Fibroblast of lung (primary cell): ENCODE results near the gene CD82. TPM values are rescaled to one million over a fixed set of nuclear protein-coding genes. Genes with fewer than 3 reads are reported as not detected.
A peak's percentile ranks its signal among the peaks of the same experiment; 100 is the strongest.

Experiments
- DNase-seq, 2 donors: peaks; one replicate each; pipeline versions ENCODE4 v3.0.0 to v3.0.0-alpha.2; 2010; ENCODE audit warnings: low read depth in 2 of 2
- H2AFZ ChIP-seq: 2 replicates; pipeline ENCODE4 v1.5.1; 2012; ENCODE audit warnings: low read length, control low read depth, inconsistent platforms
- H3K27ac ChIP-seq: 2 replicates; pipeline ENCODE4 v1.5.1; 2011; ENCODE audit warnings: low read length, control low read depth; ENCODE audit not compliant: insufficient read depth
- H3K27me3 ChIP-seq: 2 replicates; pipeline ENCODE4 v1.5.1; 2011; ENCODE audit warnings: mild to moderate bottlenecking, low read length; ENCODE audit not compliant: control insufficient read depth, insufficient read depth
- H3K36me3 ChIP-seq: 2 replicates; pipeline ENCODE4 v1.5.1; 2011; ENCODE audit warnings: low read length; ENCODE audit not compliant: control insufficient read depth, insufficient read depth
- H3K4me1 ChIP-seq: 2 replicates; pipeline ENCODE4 v1.5.1; 2011; ENCODE audit warnings: low read length; ENCODE audit not compliant: control insufficient read depth, insufficient read depth; ENCODE audit errors: extremely low read depth
- H3K4me2 ChIP-seq: 2 replicates; pipeline ENCODE4 v1.5.1; 2011; ENCODE audit warnings: low read length, control low read depth; ENCODE audit not compliant: insufficient read depth; ENCODE audit errors: extremely low read depth
- H3K4me3 ChIP-seq, 4 experiments: fragments of 200-600 bp in 1 of 4; sonication (generic) in 1 of 4; replicated peaks in 1 of 4; 2 replicates each; pipeline ENCODE4 v1.5.1; 2011 to 2016; ENCODE audit warnings: low read length in 4 of 4, low read depth in 3 of 4, mild to moderate bottlenecking in 3 of 4, control low read depth in 2 of 4, inconsistent platforms in 1 of 4, mixed read lengths in 1 of 4; ENCODE audit not compliant: insufficient read depth in 1 of 4; ENCODE audit errors: control extremely low read depth in 1 of 4
- H3K79me2 ChIP-seq: 2 replicates; pipeline ENCODE4 v1.5.1; 2012; ENCODE audit warnings: mild to moderate bottlenecking, low read length, inconsistent platforms; ENCODE audit not compliant: control insufficient read depth, insufficient read depth
- H3K9ac ChIP-seq: 2 replicates; pipeline ENCODE4 v1.5.1; 2011; ENCODE audit warnings: mild to moderate bottlenecking, low read length, control low read depth; ENCODE audit not compliant: insufficient read depth
- H3K9me3 ChIP-seq: 2 replicates; pipeline ENCODE4 v1.5.1; 2012; ENCODE audit warnings: low read depth, low read length; ENCODE audit not compliant: control insufficient read depth, insufficient read depth
- H4K20me1 ChIP-seq: 2 replicates; pipeline ENCODE4 v1.5.1; 2011; ENCODE audit warnings: low read length; ENCODE audit not compliant: control insufficient read depth, insufficient read depth; ENCODE audit errors: extremely low read depth
- EZH2 ChIP-seq: IDR thresholded peaks from 2 replicates; pipeline ENCODE4 v1.5.1; 2012; ENCODE audit warnings: low read length, control low read depth, mild to moderate bottlenecking; ENCODE audit errors: missing control alignments
- polyA plus RNA-seq, 2 donors: library from polyadenylated mRNA; depleted of rRNA in 1 of 2; stranded (reverse) in 1 of 2; unstranded in 1 of 2; fragments of >200 nt; gene quantifications; 2 replicates each; pipeline ENCODE4 v1.2.1, GENCODE V29; 2011 to 2012; ENCODE audit warnings: missing spikeins in 1 of 2
- total RNA-seq: library from RNA; depleted of rRNA; stranded (reverse); fragments of >200 nt; gene quantifications from 2 replicates; pipeline ENCODE4 v1.2.1, GENCODE V29; 2014
- TF ChIP-seq, protein P1 (sequence below), 2 donors: IDR thresholded peaks in 1 of 2; conservative IDR thresholded peaks in 1 of 2; 1 replicate in 1 of 2; 2 replicates in 1 of 2; pipeline ENCODE4 v1.5.1; 2011 to 2012; ENCODE audit warnings: low read length in 2 of 2, control low read depth in 1 of 2, inconsistent platforms in 1 of 2, low read depth in 1 of 2, mild to moderate bottlenecking in 1 of 2

CD82 gene
- total and polyA plus RNA-seq, 2 donors (not counting 1 experiment from before 2014, with no cell fraction given): 54.2 to 114 TPM

DNA sequence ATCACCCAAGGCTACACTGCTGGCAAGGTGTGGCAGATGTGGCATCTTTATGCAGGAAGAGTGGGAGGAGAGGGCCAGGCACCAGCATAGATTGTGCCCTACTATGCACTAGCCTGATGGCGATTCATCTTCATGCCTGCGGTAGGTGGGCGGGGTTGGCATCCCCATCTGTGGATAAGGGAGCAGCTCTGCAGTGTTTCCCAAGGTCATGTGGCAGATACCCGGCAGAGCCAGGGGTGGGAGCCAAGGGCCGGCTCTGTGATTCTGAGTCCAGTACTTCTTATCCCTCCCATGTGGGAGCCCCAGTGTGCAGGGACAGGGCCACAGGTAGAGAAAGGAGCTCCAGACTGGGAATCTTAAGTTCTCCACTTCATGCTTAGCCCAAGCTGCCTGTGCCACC, 20.0 kb downstream of the CD82 start:
- no peak overlapping the region for H3K4me3 ChIP-seq
- no peak overlapping the region for H3K4me2 ChIP-seq
- DNase-seq: no peak
- H4K20me1 ChIP-seq: peaks cover 2% of the 10 kb centered on the region
- H2AFZ ChIP-seq: no peak overlapping the region
- no peak overlapping the region for H3K9ac ChIP-seq
- H3K79me2 ChIP-seq: no peaks in the 10 kb centered on the region
- peaks cover 8% of the 10 kb centered on the region for H3K4me1 ChIP-seq
- no peak for TF ChIP-seq EZH2
- TF ChIP-seq, protein P1, sequence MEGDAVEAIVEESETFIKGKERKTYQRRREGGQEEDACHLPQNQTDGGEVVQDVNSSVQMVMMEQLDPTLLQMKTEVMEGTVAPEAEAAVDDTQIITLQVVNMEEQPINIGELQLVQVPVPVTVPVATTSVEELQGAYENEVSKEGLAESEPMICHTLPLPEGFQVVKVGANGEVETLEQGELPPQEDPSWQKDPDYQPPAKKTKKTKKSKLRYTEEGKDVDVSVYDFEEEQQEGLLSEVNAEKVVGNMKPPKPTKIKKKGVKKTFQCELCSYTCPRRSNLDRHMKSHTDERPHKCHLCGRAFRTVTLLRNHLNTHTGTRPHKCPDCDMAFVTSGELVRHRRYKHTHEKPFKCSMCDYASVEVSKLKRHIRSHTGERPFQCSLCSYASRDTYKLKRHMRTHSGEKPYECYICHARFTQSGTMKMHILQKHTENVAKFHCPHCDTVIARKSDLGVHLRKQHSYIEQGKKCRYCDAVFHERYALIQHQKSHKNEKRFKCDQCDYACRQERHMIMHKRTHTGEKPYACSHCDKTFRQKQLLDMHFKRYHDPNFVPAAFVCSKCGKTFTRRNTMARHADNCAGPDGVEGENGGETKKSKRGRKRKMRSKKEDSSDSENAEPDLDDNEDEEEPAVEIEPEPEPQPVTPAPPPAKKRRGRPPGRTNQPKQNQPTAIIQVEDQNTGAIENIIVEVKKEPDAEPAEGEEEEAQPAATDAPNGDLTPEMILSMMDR (conservative IDR thresholded peaks at IDR 0.05 in 1 of 2, IDR thresholded peaks at IDR 0.05 in 1 of 2; ENCODE audit: low read depth in 1 of 2, low read length in 2 of 2): no peak
- H3K27me3 ChIP-seq: no peaks in the 10 kb centered on the region
- no peaks in the 10 kb centered on the region for H3K9me3 ChIP-seq
- no peak overlapping the region for H3K27ac ChIP-seq
- no peaks in the 10 kb centered on the region for H3K36me3 ChIP-seq

DNA sequence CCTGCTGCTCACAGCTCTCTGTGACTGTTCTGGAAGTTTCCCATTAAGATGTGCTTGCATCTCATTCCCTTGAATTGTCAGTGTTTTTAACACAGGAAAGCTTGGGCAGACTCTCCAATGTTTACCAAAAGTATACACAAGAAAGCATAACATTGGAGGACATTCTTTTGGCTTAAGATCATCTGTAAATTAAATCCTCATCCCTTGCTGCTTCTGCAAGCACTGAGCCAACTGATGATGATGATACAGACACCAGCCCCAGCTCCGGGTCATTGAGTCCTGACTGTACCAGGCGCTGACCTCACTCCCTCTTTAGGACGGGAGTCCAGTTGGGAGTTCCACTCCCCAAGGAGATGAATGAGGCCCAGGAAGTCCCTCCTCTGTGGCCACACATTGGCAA, 23.8 kb downstream of the CD82 start:
- Histone ChIP-seq H3K36me3 (no peaks in the 10 kb centered on the region), H3K9me3 (no peaks in the 10 kb centered on the region), H2AFZ (no peak overlapping the region), H3K4me2 (peak overlapping the region; percentile 15), H3K27me3 (no peaks in the 10 kb centered on the region), H3K27ac (peak overlapping the region; percentile 71), H4K20me1 (no peaks in the 10 kb centered on the region), H3K4me3 (no peak overlapping the region), H3K4me1 (peaks cover 8% of the 10 kb centered on the region), H3K79me2 (no peaks in the 10 kb centered on the region), H3K9ac (no peak overlapping the region)
- peak; percentile 64 to 78 for DNase-seq
- no peak for TF ChIP-seq EZH2
- TF ChIP-seq, protein P1 (conservative IDR thresholded peaks at IDR 0.05 in 1 of 2, IDR thresholded peaks at IDR 0.05 in 1 of 2; ENCODE audit: low read depth in 1 of 2, low read length in 2 of 2): no peak

DNA sequence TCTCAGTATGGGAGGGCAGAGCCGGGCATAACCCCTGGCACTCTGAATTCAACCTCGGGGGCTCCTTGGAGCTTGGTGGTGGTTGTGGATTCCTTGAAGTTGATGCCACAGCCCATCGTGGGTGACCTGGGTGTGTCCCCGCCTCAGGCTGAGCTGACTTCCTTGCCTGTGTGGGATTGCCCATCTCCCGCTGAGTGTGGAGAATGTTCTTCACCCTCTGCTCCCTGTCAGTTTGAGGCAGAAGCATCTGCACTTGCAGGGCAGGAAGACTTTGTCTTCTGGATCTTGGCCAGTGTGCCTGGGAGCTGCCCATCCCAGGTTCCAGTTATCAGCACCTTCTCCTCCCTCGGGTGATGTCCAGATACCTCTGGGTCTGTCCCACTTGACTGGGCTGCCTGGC, 25.3 kb downstream of the CD82 start:
- no peak overlapping the region for H3K4me2 ChIP-seq
- H3K27me3 ChIP-seq: no peaks in the 10 kb centered on the region
- H4K20me1 ChIP-seq: no peaks in the 10 kb centered on the region
- DNase-seq: no peak
- H3K4me1 ChIP-seq: peaks cover 8% of the 10 kb centered on the region
- H3K27ac ChIP-seq: no peak overlapping the region
- no peaks in the 10 kb centered on the region for H3K36me3 ChIP-seq
- no peak for TF ChIP-seq EZH2
- TF ChIP-seq, protein P1 (conservative IDR thresholded peaks at IDR 0.05 in 1 of 2, IDR thresholded peaks at IDR 0.05 in 1 of 2; ENCODE audit: low read depth in 1 of 2, low read length in 2 of 2): no peak
- no peak overlapping the region for H3K4me3 ChIP-seq
- H3K9me3 ChIP-seq: no peaks in the 10 kb centered on the region
- H3K9ac ChIP-seq: no peak overlapping the region
- H2AFZ ChIP-seq: no peak overlapping the region
- no peaks in the 10 kb centered on the region for H3K79me2 ChIP-seq
